ENCODE results near the gene JOSD1.

The JOSD1 gene

GRCh38 chr22:38732251-38732815 lies 31.6 kb upstream of the JOSD1 start:
- no peak for DNase-seq

- DNase-seq = no peak
These were observed 31.0 kb upstream of the JOSD1 start for GRCh38 chr22:38731703-38732161.

- no peak for DNase-seq
These were observed 29.7 kb upstream of the JOSD1 start for GRCh38 chr22:38730411-38730871.

GRCh38 chr22:38729946-38730345 lies 29.2 kb upstream of the JOSD1 start:
- no peak for DNase-seq

GRCh38 chr22:38728871-38729796 lies 28.4 kb upstream of the JOSD1 start:
- DNase-seq = no peak

GRCh38 chr22:38727530-38728451 lies 27.0 kb upstream of the JOSD1 start:
- no peak for DNase-seq

GRCh38 chr22:38727123-38727522 lies 26.4 kb upstream of the JOSD1 start:
- no peak for DNase-seq

GRCh38 chr22:38725900-38726655 lies 25.3 kb upstream of the JOSD1 start:
- DNase-seq = no peak

- peak; percentile 35 for DNase-seq
These were observed 24.3 kb upstream of the JOSD1 start for GRCh38 chr22:38724926-38725571.

- no peak for DNase-seq
These were observed 23.4 kb upstream of the JOSD1 start for GRCh38 chr22:38724176-38724575.

GRCh38 chr22:38721551-38721950 lies 20.8 kb upstream of the JOSD1 start:
- DNase-seq = no peak

- DNase-seq = no peak
These were observed 19.6 kb upstream of the JOSD1 start for GRCh38 chr22:38720350-38720749.

GRCh38 chr22:38719196-38719595 lies 18.5 kb upstream of the JOSD1 start:
- DNase-seq = no peak

GRCh38 chr22:38718414-38718813 lies 17.7 kb upstream of the JOSD1 start:
- DNase-seq = no peak

GRCh38 chr22:38717244-38717643 lies 16.5 kb upstream of the JOSD1 start:
- DNase-seq = no peak

- no peak for DNase-seq
These were observed 16.1 kb upstream of the JOSD1 start for GRCh38 chr22:38716826-38717225.

- no peak for DNase-seq
These were observed 15.5 kb upstream of the JOSD1 start for GRCh38 chr22:38716271-38716670.

GRCh38 chr22:38715852-38716251 lies 15.1 kb upstream of the JOSD1 start:
- no peak for DNase-seq

GRCh38 chr22:38715176-38715764 lies 14.5 kb upstream of the JOSD1 start:
- DNase-seq = no peak

GRCh38 chr22:38713921-38714320 lies 13.2 kb upstream of the JOSD1 start:
- DNase-seq = no peak

- DNase-seq = no peak
These were observed 11.9 kb upstream of the JOSD1 start for GRCh38 chr22:38712486-38713207.
